Mucosa of rectum (tissue), 2 donors: Measurements from ENCODE around the gene TCF7.

Experiments used
- H3K27ac ChIP-seq, 2 donors: one replicate each; pipeline ENCODE4 v1.7.0; 2013; ENCODE audit warnings: inconsistent platforms in 2 of 2, low read depth in 2 of 2, low read length in 2 of 2
- H3K27me3 ChIP-seq, 2 donors: one replicate each; pipeline ENCODE4 v1.7.0; 2013; ENCODE audit warnings: low read length in 2 of 2; ENCODE audit not compliant: control insufficient read depth in 2 of 2, insufficient read depth in 2 of 2
- H3K36me3 ChIP-seq, 2 donors: one replicate each; pipeline ENCODE4 v1.7.0; 2013; ENCODE audit warnings: low read length in 2 of 2; ENCODE audit not compliant: control insufficient read depth in 2 of 2, insufficient read depth in 2 of 2
- H3K4me1 ChIP-seq, 2 donors: one replicate each; pipeline ENCODE4 v1.7.0; 2013; ENCODE audit warnings: low read length in 2 of 2, mild to moderate bottlenecking in 1 of 2; ENCODE audit not compliant: control insufficient read depth in 2 of 2, insufficient read depth in 2 of 2
- H3K4me3 ChIP-seq, 2 donors: one replicate each; pipeline ENCODE4 v1.7.0; 2013; ENCODE audit warnings: low read length in 2 of 2
- H3K9ac ChIP-seq, 2 donors: one replicate each; pipeline ENCODE4 v1.7.0; 2013; ENCODE audit warnings: low read length in 2 of 2, low read depth in 1 of 2, mild to moderate bottlenecking in 1 of 2
- H3K9me3 ChIP-seq, 2 donors: one replicate each; pipeline ENCODE4 v1.7.0; 2013; ENCODE audit warnings: low read length in 2 of 2; ENCODE audit not compliant: control insufficient read depth in 2 of 2
- donor health status: healthy.
- donor health status: Normal muscosa, but diverticular disease.

Gene TCF7

GRCh38 chr5:134088994-134089560, 25.4 kb upstream of the TCF7 start:
- no peak overlapping the region for H3K27ac ChIP-seq

GRCh38 chr5:134090522-134090921, 24.0 kb upstream of the TCF7 start:
- no peak overlapping the region for H3K27ac ChIP-seq
- H3K36me3 ChIP-seq: no peaks in the 10 kb centered on the region
- H3K4me1 ChIP-seq: peaks cover 14% of the 10 kb centered on the region in 2 donors
- no peak overlapping the region for H3K9ac ChIP-seq
- H3K4me3 ChIP-seq: no peak overlapping the region
- H3K9me3 ChIP-seq: no peaks in the 10 kb centered on the region
- no peaks in the 10 kb centered on the region for H3K27me3 ChIP-seq

More at GRCh38 chr5:134088994-134089560, 25.4 kb upstream of the TCF7 start:
- no peaks in the 10 kb centered on the region for H3K27me3 ChIP-seq
- no peaks in the 10 kb centered on the region for H3K9me3 ChIP-seq
- H3K4me1 ChIP-seq: peaks cover 13 to 14% of the 10 kb centered on the region in 2 donors
- H3K9ac ChIP-seq: no peak overlapping the region
- H3K36me3 ChIP-seq: no peaks in the 10 kb centered on the region
- H3K4me3 ChIP-seq: no peak overlapping the region

- H3K27ac ChIP-seq: no peak overlapping the region
- H3K4me1 ChIP-seq: peaks cover 14% of the 10 kb centered on the region in 2 donors
- no peaks in the 10 kb centered on the region for H3K36me3 ChIP-seq
- H3K4me3 ChIP-seq: no peak overlapping the region
- no peak overlapping the region for H3K9ac ChIP-seq
- H3K27me3 ChIP-seq: no peaks in the 10 kb centered on the region
- no peaks in the 10 kb centered on the region for H3K9me3 ChIP-seq
Observed at GRCh38 chr5:134091626-134092121, 22.8 kb upstream of the TCF7 start.

- Histone ChIP-seq H3K9me3 (no peaks in the 10 kb centered on the region), H3K27ac (no peak overlapping the region), H3K9ac (no peak overlapping the region), H3K27me3 (no peaks in the 10 kb centered on the region), H3K36me3 (no peaks in the 10 kb centered on the region), H3K4me3 (no peak overlapping the region), H3K4me1 (peaks cover 14% of the 10 kb centered on the region in 2 donors)
Observed at GRCh38 chr5:134092875-134093274, 21.6 kb upstream of the TCF7 start.

- no peak overlapping the region for H3K27ac ChIP-seq
- H3K36me3 ChIP-seq: no peaks in the 10 kb centered on the region
- no peak overlapping the region for H3K4me3 ChIP-seq
Observed at GRCh38 chr5:134093351-134093750, 21.1 kb upstream of the TCF7 start.

GRCh38 chr5:134095293-134095692, 19.2 kb upstream of the TCF7 start:
- Histone ChIP-seq H3K27ac (no peak overlapping the region), H3K9me3 (no peaks in the 10 kb centered on the region), H3K27me3 (no peaks in the 10 kb centered on the region)

More at GRCh38 chr5:134093351-134093750, 21.1 kb upstream of the TCF7 start:
- H3K27me3 ChIP-seq: no peaks in the 10 kb centered on the region
- peaks cover 14% of the 10 kb centered on the region in 2 donors for H3K4me1 ChIP-seq
- H3K9me3 ChIP-seq: no peaks in the 10 kb centered on the region
- H3K9ac ChIP-seq: no peak overlapping the region

GRCh38 chr5:134095887-134096589, 18.4 kb upstream of the TCF7 start:
- H3K4me1 ChIP-seq: peaks cover 14 to 18% of the 10 kb centered on the region in 2 donors

More at GRCh38 chr5:134095293-134095692, 19.2 kb upstream of the TCF7 start:
- Histone ChIP-seq H3K9ac (no peak overlapping the region), H3K36me3 (no peaks in the 10 kb centered on the region), H3K4me1 (peaks cover 14 to 17% of the 10 kb centered on the region in 2 donors), H3K4me3 (no peak overlapping the region)

GRCh38 chr5:134097211-134097749, 17.2 kb upstream of the TCF7 start:
- H3K4me1 ChIP-seq: peaks cover 14 to 19% of the 10 kb centered on the region in 2 donors
- no peaks in the 10 kb centered on the region for H3K27me3 ChIP-seq
- no peaks in the 10 kb centered on the region for H3K36me3 ChIP-seq
- no peak overlapping the region for H3K9ac ChIP-seq
- no peak overlapping the region for H3K4me3 ChIP-seq
- no peak overlapping the region for H3K27ac ChIP-seq
- no peaks in the 10 kb centered on the region for H3K9me3 ChIP-seq

More at GRCh38 chr5:134095887-134096589, 18.4 kb upstream of the TCF7 start:
- H3K27ac ChIP-seq: no peak overlapping the region
- H3K9ac ChIP-seq: no peak overlapping the region
- no peaks in the 10 kb centered on the region for H3K36me3 ChIP-seq
- no peaks in the 10 kb centered on the region for H3K9me3 ChIP-seq
- H3K27me3 ChIP-seq: no peaks in the 10 kb centered on the region
- no peak overlapping the region for H3K4me3 ChIP-seq

GRCh38 chr5:134098690-134099089, 15.8 kb upstream of the TCF7 start:
- peaks cover 5 to 13% of the 10 kb centered on the region in 2 donors for H3K4me1 ChIP-seq
- H3K27me3 ChIP-seq: no peaks in the 10 kb centered on the region

GRCh38 chr5:134099288-134099872, 15.1 kb upstream of the TCF7 start:
- Histone ChIP-seq H3K4me3 (no peak overlapping the region), H3K9me3 (no peaks in the 10 kb centered on the region), H3K27me3 (no peaks in the 10 kb centered on the region), H3K27ac (no peak overlapping the region), H3K4me1 (peaks cover 0 to 13% of the 10 kb centered on the region in 2 donors), H3K9ac (no peak overlapping the region), H3K36me3 (no peaks in the 10 kb centered on the region)

More at GRCh38 chr5:134098690-134099089, 15.8 kb upstream of the TCF7 start:
- no peak overlapping the region for H3K4me3 ChIP-seq
- H3K27ac ChIP-seq: no peak overlapping the region
- H3K9me3 ChIP-seq: no peaks in the 10 kb centered on the region
- no peaks in the 10 kb centered on the region for H3K36me3 ChIP-seq
- no peak overlapping the region for H3K9ac ChIP-seq
